CD4-positive, alpha-beta memory T cell (primary cell): ENCODE data around the gene PROSER3. TPM values are rescaled to one million over a fixed set of nuclear protein-coding genes. Genes with fewer than 3 reads are reported as not detected.

Experiments
- CTCF ChIA-PET: fragments of 350-600 bp; sonication (Branson Sonifier 250); formaldehyde crosslinking; loops from one replicate; lab custom pipeline; 2021; ENCODE audit warnings: inconsistent platforms; ENCODE audit not compliant: partially characterized antibody; lab: Charles Lee
- POLR2A ChIA-PET: fragments of 350-600 bp; sonication (Branson Sonifier 250); formaldehyde crosslinking; loops from one replicate; lab custom pipeline; 2021; ENCODE audit not compliant: partially characterized antibody; lab: Charles Lee
- DNase-seq, 5 donors: peaks; one replicate each; pipeline versions ENCODE4 v3.0.0 to v3.0.0-alpha.2; 2020 to 2022; ENCODE audit warnings: mixed read lengths in 1 of 5
- H3K27ac ChIP-seq: one replicate; pipeline ENCODE4 v1.7.0; 2013; ENCODE audit warnings: low read depth, low read length
- H3K27me3 ChIP-seq: 2 replicates; pipeline ENCODE4 v1.7.0; 2013; ENCODE audit warnings: mild to moderate bottlenecking, low read length, moderate library complexity; ENCODE audit not compliant: insufficient read depth
- H3K36me3 ChIP-seq: 2 replicates; pipeline ENCODE4 v1.7.0; 2013; ENCODE audit warnings: mild to moderate bottlenecking, low read length, moderate library complexity; ENCODE audit not compliant: insufficient read depth
- H3K4me1 ChIP-seq: 2 replicates; pipeline ENCODE4 v1.7.0; 2013; ENCODE audit warnings: mild to moderate bottlenecking, low read length, moderate library complexity; ENCODE audit not compliant: insufficient read depth
- H3K4me3 ChIP-seq, 2 donors: one replicate each; pipeline ENCODE4 v1.7.0; 2013; ENCODE audit warnings: low read length in 2 of 2, mild to moderate bottlenecking in 1 of 2
- H3K9me3 ChIP-seq, 2 donors: one replicate each; pipeline ENCODE4 v1.7.0; 2013; ENCODE audit warnings: low read length in 2 of 2, control low read depth in 1 of 2; ENCODE audit not compliant: control insufficient read depth in 1 of 2
- H3K27ac Mint-ChIP-seq, 7 donors: one replicate each; pipeline ENCODE4 v1.8.0; 2020 to 2021; ENCODE audit warnings: mixed read lengths in 7 of 7, mild to moderate bottlenecking in 6 of 7, inconsistent platforms in 3 of 7, moderate library complexity in 3 of 7
- H3K27me3 Mint-ChIP-seq, 2 donors: one replicate each; pipeline ENCODE4 v1.8.0; 2020 to 2021; ENCODE audit warnings: mixed read lengths in 2 of 2
- H3K36me3 Mint-ChIP-seq, 2 donors: one replicate each; pipeline ENCODE4 v1.8.0; 2020 to 2021; ENCODE audit warnings: mixed read lengths in 2 of 2, inconsistent platforms in 1 of 2, mild to moderate bottlenecking in 1 of 2
- H3K4me1 Mint-ChIP-seq, 4 donors: one replicate each; pipeline ENCODE4 v1.8.0; 2020 to 2021; ENCODE audit warnings: mixed read lengths in 4 of 4, mild to moderate bottlenecking in 1 of 4
- H3K4me3 Mint-ChIP-seq, 8 donors: one replicate each; pipeline ENCODE4 v1.8.0; 2020 to 2021; ENCODE audit warnings: mixed read lengths in 8 of 8, mild to moderate bottlenecking in 7 of 8, moderate library complexity in 6 of 8, inconsistent platforms in 3 of 8
- H3K9me3 Mint-ChIP-seq, 8 donors: one replicate each; pipeline ENCODE4 v1.8.0; 2020 to 2021; ENCODE audit warnings: mixed read lengths in 8 of 8, mild to moderate bottlenecking in 5 of 8, inconsistent platforms in 3 of 8, moderate library complexity in 1 of 8
- intact Hi-C: fragments of 100-400 bp; cut with micrococcal nuclease; formaldehyde crosslinking; loops from one replicate; pipeline ENCODE4 v1.15.1; 2023
- polyA plus RNA-seq, 2 donors: library from polyadenylated mRNA; unstranded; fragments of 300-500 nt; fragmentation: Illumina TruSeq; gene quantifications; one replicate each; pipeline ENCODE4 v1.2.3, GENCODE V29; 2021
- total RNA-seq, 2 experiments: library from RNA; stranded (reverse); gene quantifications; one replicate each; pipeline ENCODE4 v1.2.3, GENCODE V29; 2021

The PROSER3 gene
- total and polyA plus RNA-seq, 4 experiments from 2014 or later, result 2.0 to 46.5 (median 28.4) TPM

- no peaks in the 10 kb centered on the region for H3K9me3 ChIP-seq
- Mint-ChIP-seq H3K27me3 (no peaks in the 10 kb centered on the region), H3K36me3 (peaks cover 0 to 5% of the 10 kb centered on the region in 2 donors), H3K4me3 (peak overlapping the region in 6 of 8 donors; percentile 25 to 83 (median 52)), H3K9me3 (peaks cover 0 to 1% (median 0%) of the 10 kb centered on the region in 8 donors), H3K4me1 (peaks cover 45 to 75% (median 59%) of the 10 kb centered on the region in 4 donors), H3K27ac (peak overlapping the region; percentile 64 to 98 (median 92))
- ChIA-PET CTCF (interaction anchor here (1.0 to 6.0 kb wide), 4 partner anchors 12 to 20 kb away, joined by 3 to 54 read pairs (median 12); no protein-coding TSS in a partner anchor), POLR2A (interaction anchor here (0.7 to 6.3 kb wide), 3 partner anchors 11 to 220 kb away, joined by 3 to 61 read pairs (median 8); partner anchors contain the start of genes PSENEN, U2AF1L4 and ZBTB32)
- peak overlapping the region; percentile 63 for H3K27ac ChIP-seq
- H3K4me1 ChIP-seq, result peaks cover 70% of the 10 kb centered on the region
- intact Hi-C loops, result no loop called here
- H3K4me3 ChIP-seq, result no peak overlapping the region
- no peaks in the 10 kb centered on the region for H3K36me3 ChIP-seq
- H3K27me3 ChIP-seq, result no peaks in the 10 kb centered on the region
- DNase-seq, result no peak
These were observed 44.0 kb upstream of the PROSER3 start for GRCh38 chr19:35713904-35714495.

- Histone ChIP-seq H3K9me3 (no peaks in the 10 kb centered on the region), H3K4me1 (peaks cover 78% of the 10 kb centered on the region), H3K4me3 (no peak overlapping the region), H3K27ac (peak overlapping the region; percentile 63), H3K36me3 (no peaks in the 10 kb centered on the region), H3K27me3 (no peaks in the 10 kb centered on the region)
- Mint-ChIP-seq H3K36me3 (peaks cover 0 to 5% of the 10 kb centered on the region in 2 donors), H3K4me3 (peak overlapping the region; percentile 48 to 82 (median 66)), H3K4me1 (peaks cover 49 to 82% (median 65%) of the 10 kb centered on the region in 4 donors), H3K27me3 (no peaks in the 10 kb centered on the region), H3K9me3 (peaks cover 0 to 1% (median 0%) of the 10 kb centered on the region in 8 donors), H3K27ac (peak overlapping the region; percentile 38 to 98 (median 91))
- ChIA-PET POLR2A (interaction anchor here (1.2 to 6.3 kb wide), 4 partner anchors 12 to 30 kb away, joined by 3 to 61 read pairs (median 8); partner anchors contain the start of genes PSENEN, U2AF1L4 and ZBTB32), CTCF (interaction anchor here (0.6 to 6.0 kb wide), 6 partner anchors 11 to 55 kb away, joined by 3 to 54 read pairs (median 4); partner anchors contain the start of gene LIN37)
- intact Hi-C loops, result no loop called here
- no peak for DNase-seq
These were observed 43.2 kb upstream of the PROSER3 start for GRCh38 chr19:35714601-35715354.

- DNase-seq, result no peak
- H3K36me3 Mint-ChIP-seq, result peaks cover 4 to 7% of the 10 kb centered on the region in 2 donors
- Histone ChIP-seq H3K4me3 (peak overlapping the region; percentile 68 to 81), H3K36me3 (peaks cover 3% of the 10 kb centered on the region), H3K9me3 (no peaks in the 10 kb centered on the region), H3K4me1 (peaks cover 76% of the 10 kb centered on the region), H3K27ac (peak overlapping the region; percentile 71), H3K27me3 (no peaks in the 10 kb centered on the region)
- intact Hi-C loops, result no loop called here
- H3K27me3 Mint-ChIP-seq, result no peaks in the 10 kb centered on the region
- POLR2A ChIA-PET, result interaction anchor here (1.0 to 6.3 kb wide), 6 partner anchors 9 to 33 kb away, joined by 3 to 61 read pairs (median 4); partner anchors contain the start of genes IGFLR1, LIN37 and ZBTB32
- H3K27ac Mint-ChIP-seq, result peak overlapping the region in 6 of 7 donors; percentile 61 to 99 (median 92)
- peaks cover 51 to 80% (median 66%) of the 10 kb centered on the region in 4 donors for H3K4me1 Mint-ChIP-seq
- CTCF ChIA-PET, result interaction anchor here (0.6 to 6.0 kb wide), 7 partner anchors 12 to 206 kb away, joined by 3 to 54 read pairs (median 4); partner anchors contain the start of gene LIN37
- H3K9me3 Mint-ChIP-seq, result peaks cover 0 to 1% (median 0%) of the 10 kb centered on the region in 8 donors
- H3K4me3 Mint-ChIP-seq, result peak overlapping the region in 3 of 8 donors; percentile 92 to 99 (median 94)
These were observed 42.6 kb upstream of the PROSER3 start for GRCh38 chr19:35715355-35715809.

- CTCF ChIA-PET, result interaction anchor here (0.7 to 6.0 kb wide), 6 partner anchors 13 to 206 kb away, joined by 3 to 54 read pairs (median 4); partner anchors contain the start of gene LIN37
- intact Hi-C loops, result no loop called here
- Mint-ChIP-seq H3K27me3 (no peaks in the 10 kb centered on the region), H3K27ac (peak overlapping the region; percentile 90 to 99 (median 94)), H3K4me1 (peaks cover 47 to 72% (median 59%) of the 10 kb centered on the region in 4 donors), H3K36me3 (peaks cover 4 to 8% of the 10 kb centered on the region in 2 donors), H3K4me3 (peak overlapping the region; percentile 91 to 99 (median 94)), H3K9me3 (peaks cover 0 to 1% (median 0%) of the 10 kb centered on the region in 8 donors)
- H3K36me3 ChIP-seq, result peaks cover 4% of the 10 kb centered on the region
- H3K4me3 ChIP-seq, result peak overlapping the region; percentile 68 to 81
- H3K27ac ChIP-seq, result peak overlapping the region; percentile 71
- peak in 2 of 5 donors; percentile 27 to 56 for DNase-seq
- H3K9me3 ChIP-seq, result no peaks in the 10 kb centered on the region
- POLR2A ChIA-PET, result interaction anchor here (0.6 to 6.3 kb wide), 7 partner anchors 10 to 32 kb away, joined by 3 to 61 read pairs (median 4); partner anchors contain the start of genes IGFLR1, LIN37, PSENEN and U2AF1L4
- H3K4me1 ChIP-seq, result peaks cover 68% of the 10 kb centered on the region
- H3K27me3 ChIP-seq, result no peaks in the 10 kb centered on the region
These were observed 41.8 kb upstream of the PROSER3 start for GRCh38 chr19:35715981-35716800.

GRCh38 chr19:35716801-35717664, 40.9 kb upstream of the PROSER3 start:
- intact Hi-C loops, result loop anchor here (1.0 kb wide), 12 partner anchors 15 to 337 kb away; partner anchors contain the start of genes COX6B1, NFKBID, PROSER3 and PSENEN
- Histone ChIP-seq H3K27ac (peak overlapping the region; percentile 71), H3K27me3 (no peaks in the 10 kb centered on the region), H3K36me3 (peaks cover 12% of the 10 kb centered on the region), H3K4me3 (peak overlapping the region; percentile 68 to 81), H3K4me1 (peaks cover 59% of the 10 kb centered on the region), H3K9me3 (no peaks in the 10 kb centered on the region)
- Mint-ChIP-seq H3K27ac (peak overlapping the region; percentile 90 to 99 (median 94)), H3K36me3 (peaks cover 4 to 14% of the 10 kb centered on the region in 2 donors), H3K4me1 (peaks cover 44 to 71% (median 55%) of the 10 kb centered on the region in 4 donors), H3K9me3 (peaks cover 0 to 1% (median 0%) of the 10 kb centered on the region in 8 donors), H3K4me3 (peak overlapping the region; percentile 91 to 99 (median 94)), H3K27me3 (no peaks in the 10 kb centered on the region)
- ChIA-PET CTCF (interaction anchor here (1.9 to 6.0 kb wide), 2 partner anchors 23 kb away, joined by 6 to 54 read pairs; no protein-coding TSS in a partner anchor), POLR2A (interaction anchor here (1.5 to 6.3 kb wide), 9 partner anchors 10 to 183 kb away, joined by 4 to 61 read pairs (median 16); partner anchors contain the start of genes IGFLR1, LIN37, NFKBID and PSENEN)
- DNase-seq, result peak; percentile 97 to 99 (median 98)
